ENCODE data around the gene PNISR.

Gene PNISR

DNA sequence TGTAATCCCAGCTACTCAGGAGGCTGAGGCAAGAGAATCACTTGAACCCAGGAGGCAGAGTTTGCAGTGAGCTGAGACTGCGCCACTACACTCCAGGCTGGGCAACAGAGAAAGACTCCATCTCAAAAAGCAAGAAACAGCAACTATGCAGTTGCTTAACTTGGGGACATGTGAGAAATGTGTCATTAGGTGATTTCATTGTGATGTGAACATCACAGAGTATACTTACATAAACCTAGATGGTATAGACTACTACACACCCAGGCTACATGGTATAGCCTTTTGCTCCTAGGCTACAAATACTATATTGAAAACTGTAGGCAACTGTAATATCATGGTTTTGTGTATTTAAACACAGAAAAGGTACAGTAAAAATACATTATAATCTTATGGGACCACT is 27.8 kb downstream of the PNISR start:
- no peak for DNase-seq

DNA sequence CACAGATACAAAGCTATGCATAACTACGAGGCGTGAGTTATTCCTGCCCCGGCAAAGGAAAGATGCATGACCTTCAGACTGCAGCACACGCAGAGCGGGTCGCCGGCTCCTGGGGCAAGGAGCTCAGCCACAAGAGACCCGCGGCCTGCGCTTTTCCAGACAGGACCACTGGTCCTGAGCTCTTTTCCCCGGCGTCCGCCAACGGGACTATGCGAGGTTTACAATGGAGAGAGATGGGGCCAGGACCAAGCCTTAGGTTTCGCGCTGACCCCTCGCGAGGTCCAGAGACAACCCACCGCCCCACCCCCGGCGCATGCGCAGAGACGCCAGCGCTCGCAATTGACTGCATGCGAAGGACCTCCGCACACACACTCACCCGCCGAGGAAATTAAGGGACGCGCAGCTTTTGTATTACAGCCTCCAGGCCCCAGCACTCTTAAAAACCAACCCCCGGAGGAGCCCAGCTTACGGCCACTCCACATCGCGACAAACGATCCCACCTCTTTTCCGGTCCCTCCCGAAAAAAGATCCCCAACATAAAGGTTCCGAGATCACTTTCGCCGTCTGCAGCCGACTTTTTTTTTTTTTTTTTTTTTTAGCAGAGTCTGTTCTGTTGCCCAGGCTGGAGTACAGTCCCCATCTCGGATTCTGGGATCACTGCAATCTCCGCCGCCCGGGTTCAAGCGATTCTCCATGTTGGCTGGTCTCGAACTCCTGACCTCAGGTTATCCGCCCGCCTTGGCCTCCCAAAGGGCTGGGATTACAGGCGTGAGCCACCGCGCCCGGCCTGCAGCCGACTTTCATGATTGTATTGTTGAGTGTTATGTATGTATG is 31.2 kb downstream of the PNISR start, which contains the start of gene COQ3:
Gene COQ3 (minus strand): TSS at position 498 of the 834 bp plus-strand sequence. CDS start 16 bp downstream, at position 482.
- DNase-seq, result peak; percentile 88

DNA sequence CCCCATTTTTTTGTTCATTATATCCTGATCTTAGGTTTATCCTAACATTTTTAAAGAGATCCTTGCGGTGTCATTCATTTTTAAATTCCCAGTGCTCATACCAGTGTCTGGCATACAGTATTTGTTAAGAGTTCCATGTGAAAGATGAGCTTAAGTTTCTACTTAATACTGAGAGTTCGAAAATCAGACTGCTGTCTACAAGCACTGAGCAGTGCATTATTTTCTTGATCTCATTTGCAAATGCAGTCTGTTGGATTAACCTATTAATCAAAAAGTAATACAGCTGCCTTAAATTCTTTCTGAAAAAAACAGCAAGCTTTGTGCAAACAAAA is 31.8 kb downstream of the PNISR start:
- no peak for DNase-seq

- no peak for DNase-seq
These were observed 34.2 kb downstream of the PNISR start for GRCh38 chr6:99390896-99391295.

DNA sequence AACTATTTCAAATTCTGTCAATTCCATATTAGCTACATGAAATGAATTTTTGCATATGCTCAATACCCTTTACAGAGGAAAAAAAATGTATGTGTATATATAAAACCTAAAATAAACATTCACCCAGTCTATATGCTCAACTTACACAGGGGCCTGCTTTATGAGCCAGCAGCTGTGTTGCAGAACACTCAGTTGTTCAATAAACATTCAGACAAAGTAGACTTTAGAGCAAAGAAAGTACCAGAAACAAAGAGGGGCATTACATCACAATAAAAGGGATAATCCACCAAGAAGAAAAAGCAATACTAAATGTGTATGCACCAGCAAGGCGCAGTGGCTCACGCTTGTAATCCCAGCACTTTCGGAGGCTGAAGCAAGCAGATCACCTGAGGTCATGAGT is 40.6 kb downstream of the PNISR start:
- no peak for DNase-seq

- DNase-seq, result no peak
These were observed 46.5 kb downstream of the PNISR start for GRCh38 chr6:99378636-99379035.

GRCh38 chr6:99369533-99369932 is 55.6 kb downstream of the PNISR start:
- DNase-seq, result no peak

DNA sequence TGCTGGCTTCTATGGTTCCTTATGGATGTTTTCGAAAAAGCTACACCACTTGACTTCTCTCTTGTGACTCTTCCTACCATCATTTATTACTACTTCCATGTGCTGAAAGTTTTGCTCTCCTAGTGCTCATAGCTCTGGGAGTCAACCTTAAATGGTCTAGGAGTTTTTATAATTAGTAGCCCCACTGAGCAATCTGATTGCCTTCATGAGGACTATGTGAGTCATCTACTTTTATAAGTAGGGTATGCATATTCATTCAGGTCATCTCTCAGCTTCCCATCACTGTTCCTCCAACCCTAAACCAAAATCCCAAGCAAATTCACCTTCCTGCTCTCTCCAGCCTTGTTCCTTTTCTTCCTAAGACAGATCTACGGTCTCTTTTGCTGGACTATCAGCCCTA is 58.3 kb downstream of the PNISR start:
- DNase-seq, result no peak

DNA sequence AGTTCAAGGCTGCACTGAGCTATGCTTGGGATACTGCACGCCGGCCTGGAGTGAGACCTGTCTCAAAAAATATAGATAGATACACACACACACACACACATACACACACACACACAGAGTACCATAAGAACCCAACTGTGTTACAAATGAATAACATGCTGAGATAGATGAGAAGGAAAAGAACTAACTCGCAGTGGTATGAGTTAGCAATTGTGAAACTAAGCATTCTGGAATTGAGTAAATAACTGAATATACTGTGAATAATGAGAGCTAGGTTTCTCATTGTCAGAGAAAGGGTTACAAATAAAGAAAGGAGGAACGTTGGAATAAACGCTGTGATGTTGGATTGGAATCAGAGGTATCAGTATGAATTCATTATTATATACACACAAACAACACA is 61.1 kb downstream of the PNISR start:
- no peak for DNase-seq

GRCh38 chr6:99362678-99363268 is 62.3 kb downstream of the PNISR start:
- no peak for DNase-seq

- no peak for DNase-seq
These were observed 65.3 kb downstream of the PNISR start for GRCh38 chr6:99359800-99360199.

GRCh38 chr6:99356641-99357040 is 68.5 kb downstream of the PNISR start:
- DNase-seq, result no peak

- DNase-seq, result no peak
These were observed 70.1 kb downstream of the PNISR start for GRCh38 chr6:99354983-99355382.

DNA sequence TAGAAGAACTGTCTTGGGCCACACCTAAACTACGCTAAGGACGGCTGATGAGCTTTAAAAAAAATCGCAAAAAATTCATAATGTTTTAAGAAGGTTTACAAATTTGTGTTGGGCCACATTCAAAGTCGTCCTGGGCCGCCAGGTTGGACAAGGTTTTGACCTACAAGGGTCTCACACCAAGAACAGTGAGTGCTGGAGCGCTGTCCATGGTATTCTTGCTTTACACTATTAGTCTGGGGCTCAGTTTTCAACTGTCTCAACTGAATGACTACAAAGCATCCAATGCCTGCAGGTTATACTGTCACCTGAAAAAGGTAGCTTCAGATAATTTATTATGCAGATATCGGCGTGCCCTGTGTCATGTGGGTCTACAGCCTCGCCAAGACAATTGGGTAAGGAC is 72.0 kb downstream of the PNISR start:
- DNase-seq, result no peak

- DNase-seq, result no peak
These were observed 74.5 kb downstream of the PNISR start for GRCh38 chr6:99350573-99350972.

GRCh38 chr6:99349171-99350141 is 75.7 kb downstream of the PNISR start, which contains the start of gene FAXC:
TSS of gene FAXC (minus strand) at chr6:99349674. CDS start at chr6:99349372, 302 bp downstream.
- DNase-seq, result peak; percentile 41

DNA sequence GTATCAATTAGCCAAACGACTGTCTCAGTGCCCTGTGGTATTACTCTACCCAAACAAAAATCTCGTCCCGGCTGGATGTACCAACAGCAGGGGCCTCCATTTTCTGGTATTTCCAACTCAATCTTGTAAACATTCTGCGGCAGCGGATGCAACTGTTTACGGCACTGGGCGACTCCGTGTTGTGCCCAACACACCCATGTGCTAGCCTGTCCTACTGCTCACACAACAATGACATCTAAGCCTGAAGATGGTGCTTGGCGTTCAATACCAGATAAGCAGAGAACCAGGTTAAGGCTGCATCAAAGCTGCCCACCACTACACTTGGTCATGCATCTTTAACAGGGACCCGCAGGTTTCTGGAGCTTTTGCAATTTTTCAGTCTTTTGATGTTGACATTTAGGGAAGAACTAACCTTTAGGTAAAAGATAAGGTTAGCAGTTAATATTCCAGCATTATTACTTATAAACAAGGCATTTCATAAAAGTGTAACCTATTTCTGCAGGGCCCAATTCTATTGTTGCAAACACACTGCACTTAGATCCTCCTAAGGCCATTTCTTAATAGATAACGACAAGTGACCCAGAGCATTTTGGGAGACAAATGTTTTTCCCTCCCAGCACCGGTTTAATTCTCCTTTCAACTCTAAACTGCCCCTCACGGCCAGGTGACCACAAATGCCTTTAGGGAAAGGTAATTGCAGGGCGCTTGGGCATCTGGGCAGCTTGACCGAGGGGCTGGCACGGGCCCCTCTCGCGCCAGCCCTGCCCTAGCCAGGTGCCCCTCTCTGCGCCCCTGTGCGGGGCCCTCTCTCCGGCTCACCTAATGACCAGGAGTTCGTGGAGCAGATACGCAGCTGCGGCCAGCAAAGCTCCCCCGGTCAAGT is 76.6 kb downstream of the PNISR start:
- no peak for DNase-seq

Measured in femur (tissue), 1 donor.